Transverse colon (tissue), 4 donors: ENCODE measurements around the gene NRP1.

Experiments used
- CTCF ChIP-seq, 5 experiments: fragments of 200-600 bp in 3 of 5; fragments of 450-650 bp in 2 of 5; sonication (generic) in 3 of 5; IDR thresholded peaks; 1 replicate in 2 of 5; 2 replicates in 3 of 5; pipeline ENCODE4 v1.5.1; 2016 to 2017; ENCODE audit warnings: antibody characterized with exemption in 5 of 5, inconsistent platforms in 3 of 5, mild to moderate bottlenecking in 2 of 5, moderate library complexity in 1 of 5
- POLR2AphosphoS5 ChIP-seq, 3 donors: sonication (generic); formaldehyde crosslinking; IDR thresholded peaks; one replicate each; pipeline ENCODE4 v1.6.1; 2016; ENCODE audit warnings: antibody characterized with exemption in 3 of 3

- TF ChIP-seq CTCF (IDR thresholded peaks at IDR 0.05) = no peak
- no peak for TF ChIP-seq POLR2AphosphoS5 (IDR thresholded peaks at IDR 0.05)
Measured at GRCh38 chr10:33249137-33249536, 85.3 kb downstream of the NRP1 start.
